ENCODE results near the gene SRRM5.

DNA sequence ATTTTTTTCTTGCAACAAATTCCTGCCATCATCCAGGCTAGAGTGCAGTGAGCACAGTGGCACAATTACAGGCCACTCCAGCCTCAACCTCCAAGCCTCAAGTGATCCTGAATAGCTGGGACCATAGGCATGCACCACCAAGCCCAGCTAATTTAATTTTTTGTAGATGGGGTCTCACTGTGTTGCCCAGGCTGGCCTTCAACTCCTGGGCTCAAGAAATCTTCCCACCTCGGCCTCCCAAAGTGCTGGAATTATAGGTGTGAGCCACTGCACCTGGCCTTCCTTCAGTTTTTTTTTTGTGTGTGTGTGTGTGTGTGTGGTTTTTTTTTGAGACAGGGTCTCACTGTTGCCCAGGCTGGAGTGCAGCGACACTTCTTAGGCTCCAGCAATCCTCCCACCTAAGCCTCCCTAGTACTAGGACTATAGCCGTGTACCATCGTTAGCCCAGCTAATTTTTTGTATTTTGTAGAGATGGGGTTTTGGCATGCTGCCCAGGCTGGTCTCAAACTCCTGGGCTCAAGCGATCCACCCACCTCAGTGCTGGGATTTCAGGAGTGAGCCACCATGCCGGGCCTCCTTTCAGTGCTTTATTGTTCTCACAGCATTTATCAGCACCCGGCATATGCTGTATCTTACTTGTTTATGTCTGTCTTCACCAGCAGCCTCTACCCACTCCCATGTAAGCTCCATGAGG is 5.9 kb upstream of the SRRM5 start:
- TF ChIP-seq BHLHE40 (IDR thresholded peaks at IDR 0.05; ENCODE audit: borderline replicate concordance) = no peak
- no peak for TF ChIP-seq FOXM1 (IDR thresholded peaks at IDR 0.05; ENCODE audit: borderline replicate concordance)
- TF ChIP-seq ELF4 (IDR thresholded peaks at IDR 0.05) = no peak
- TF ChIP-seq, protein P1, sequence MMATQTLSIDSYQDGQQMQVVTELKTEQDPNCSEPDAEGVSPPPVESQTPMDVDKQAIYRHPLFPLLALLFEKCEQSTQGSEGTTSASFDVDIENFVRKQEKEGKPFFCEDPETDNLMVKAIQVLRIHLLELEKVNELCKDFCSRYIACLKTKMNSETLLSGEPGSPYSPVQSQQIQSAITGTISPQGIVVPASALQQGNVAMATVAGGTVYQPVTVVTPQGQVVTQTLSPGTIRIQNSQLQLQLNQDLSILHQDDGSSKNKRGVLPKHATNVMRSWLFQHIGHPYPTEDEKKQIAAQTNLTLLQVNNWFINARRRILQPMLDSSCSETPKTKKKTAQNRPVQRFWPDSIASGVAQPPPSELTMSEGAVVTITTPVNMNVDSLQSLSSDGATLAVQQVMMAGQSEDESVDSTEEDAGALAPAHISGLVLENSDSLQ (IDR thresholded peaks at IDR 0.05) = no peak
- no peak for TF ChIP-seq SUZ12 (IDR thresholded peaks at IDR 0.05)
- TF ChIP-seq TARDBP (IDR thresholded peaks at IDR 0.05) = no peak
- no peak for TF ChIP-seq HDGF (IDR thresholded peaks at IDR 0.05; ENCODE audit: borderline replicate concordance)
- no peak for TF ChIP-seq L3MBTL2 (conservative IDR thresholded peaks at IDR 0.05)
- TF ChIP-seq ARNT (IDR thresholded peaks at IDR 0.05) = no peak
- no peak for TF ChIP-seq NFRKB (IDR thresholded peaks at IDR 0.05)
- no peak for TF ChIP-seq FOXK2 (IDR thresholded peaks at IDR 0.05)
- no peak for TF ChIP-seq LEF1 (IDR thresholded peaks at IDR 0.05; ENCODE audit: borderline replicate concordance)
- TF ChIP-seq SP1 (IDR thresholded peaks at IDR 0.05) = no peak
- no peak for TF ChIP-seq ZNF384 (IDR thresholded peaks at IDR 0.05)
